Natural killer cell treated with Interleukin-12 subunit alpha and Interleukin-12 subunit beta and Interleukin-15 and Interleukin-18, amount 100 ng/mL, for 72 hours (primary cell): ENCODE results near the gene EDIL3. TPM values are rescaled to one million over a fixed set of nuclear protein-coding genes. Genes with fewer than 3 reads are reported as not detected.

Source experiments
- ATAC-seq, 2 donors: fragments of 150-1000 bp; cut with Tn5 transposase in 1 of 2; sonication (Bioruptor Pico), chemical (Tn5 transposase) in 1 of 2; 2 replicates each; pipeline ENCODE4 v1.10.0; 2021
- DNase-seq: peaks from one replicate; pipeline ENCODE4 v3.0.0; 2022; ENCODE audit warnings: low spot score
- H3K27ac Mint-ChIP-seq, 2 donors: 1 replicate in 1 of 2; 2 replicates in 1 of 2; pipeline ENCODE4 v1.8.0; 2022; ENCODE audit warnings: mixed read lengths in 2 of 2, mild to moderate bottlenecking in 1 of 2, moderate library complexity in 1 of 2
- H3K27me3 Mint-ChIP-seq, 2 donors: 1 replicate in 1 of 2; 2 replicates in 1 of 2; pipeline ENCODE4 v1.8.0; 2022; ENCODE audit warnings: mixed read lengths in 2 of 2
- H3K36me3 Mint-ChIP-seq: one replicate; pipeline ENCODE4 v1.8.0; 2022; ENCODE audit warnings: mixed read lengths
- H3K4me1 Mint-ChIP-seq, 2 donors: 1 replicate in 1 of 2; 2 replicates in 1 of 2; pipeline ENCODE4 v1.8.0; 2022; ENCODE audit warnings: low read depth in 2 of 2, mixed read lengths in 2 of 2, mild to moderate bottlenecking in 1 of 2
- H3K4me3 Mint-ChIP-seq: one replicate; pipeline ENCODE4 v1.8.0; 2022; ENCODE audit warnings: mixed read lengths
- H3K9me3 Mint-ChIP-seq: 2 replicates; pipeline ENCODE4 v1.8.0; 2022; ENCODE audit warnings: mixed read lengths
- total RNA-seq, 2 donors: library from RNA; stranded (reverse); gene quantifications; one replicate each; pipeline ENCODE4 v1.2.3, GENCODE V29; 2022

The EDIL3 gene
- total RNA-seq, 2 donors from 2014 or later = not detected

- no peaks in the 10 kb centered on the region for H3K9me3 Mint-ChIP-seq
These were observed 670 bp downstream of the EDIL3 start for GRCh38 chr5:84383816-84384603.

DNA sequence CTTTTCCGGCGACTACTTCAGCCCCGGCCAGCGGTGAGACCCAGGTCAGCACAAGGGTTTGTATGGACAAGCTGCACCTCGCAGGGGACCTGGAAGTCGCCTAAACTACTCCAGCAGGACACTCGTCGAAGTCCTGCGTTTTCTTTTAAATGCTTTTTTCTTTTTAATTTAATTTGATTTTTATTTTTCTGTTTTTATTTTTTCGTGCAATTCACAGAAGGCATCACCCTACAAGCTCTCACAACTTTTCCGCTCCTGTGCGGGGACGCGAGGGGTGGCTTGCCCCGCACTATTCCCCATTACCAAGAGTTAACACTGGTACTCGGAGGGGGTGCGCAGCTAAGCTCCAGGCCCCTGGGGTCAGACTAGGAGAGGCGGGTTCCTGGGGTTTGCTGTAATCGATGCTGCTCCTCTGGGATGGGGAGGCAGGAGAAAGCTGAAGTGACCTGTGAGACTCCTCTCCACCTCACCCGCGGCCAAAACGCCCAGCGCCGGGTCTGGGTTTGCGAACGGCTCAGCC, 1.3 kb downstream of the EDIL3 start:
- H3K9me3 Mint-ChIP-seq = no peaks in the 10 kb centered on the region
- H3K4me1 Mint-ChIP-seq = no peaks in the 10 kb centered on the region
- no peak overlapping the region for H3K27ac Mint-ChIP-seq
- H3K36me3 Mint-ChIP-seq = peaks cover 6% of the 10 kb centered on the region
- peaks cover 24 to 36% of the 10 kb centered on the region in 2 donors for H3K27me3 Mint-ChIP-seq
- no peak overlapping the region for H3K4me3 Mint-ChIP-seq
- ATAC-seq = no peak
- no peak for DNase-seq

More at GRCh38 chr5:84383816-84384603, 670 bp downstream of the EDIL3 start:
- Mint-ChIP-seq H3K4me3 (no peak overlapping the region), H3K36me3 (peaks cover 6% of the 10 kb centered on the region), H3K27ac (no peak overlapping the region), H3K27me3 (peaks cover 24 to 36% of the 10 kb centered on the region in 2 donors), H3K4me1 (no peaks in the 10 kb centered on the region)
- DNase-seq (no peak), ATAC-seq (peak in 1 of 2 donors; percentile 24)

DNA sequence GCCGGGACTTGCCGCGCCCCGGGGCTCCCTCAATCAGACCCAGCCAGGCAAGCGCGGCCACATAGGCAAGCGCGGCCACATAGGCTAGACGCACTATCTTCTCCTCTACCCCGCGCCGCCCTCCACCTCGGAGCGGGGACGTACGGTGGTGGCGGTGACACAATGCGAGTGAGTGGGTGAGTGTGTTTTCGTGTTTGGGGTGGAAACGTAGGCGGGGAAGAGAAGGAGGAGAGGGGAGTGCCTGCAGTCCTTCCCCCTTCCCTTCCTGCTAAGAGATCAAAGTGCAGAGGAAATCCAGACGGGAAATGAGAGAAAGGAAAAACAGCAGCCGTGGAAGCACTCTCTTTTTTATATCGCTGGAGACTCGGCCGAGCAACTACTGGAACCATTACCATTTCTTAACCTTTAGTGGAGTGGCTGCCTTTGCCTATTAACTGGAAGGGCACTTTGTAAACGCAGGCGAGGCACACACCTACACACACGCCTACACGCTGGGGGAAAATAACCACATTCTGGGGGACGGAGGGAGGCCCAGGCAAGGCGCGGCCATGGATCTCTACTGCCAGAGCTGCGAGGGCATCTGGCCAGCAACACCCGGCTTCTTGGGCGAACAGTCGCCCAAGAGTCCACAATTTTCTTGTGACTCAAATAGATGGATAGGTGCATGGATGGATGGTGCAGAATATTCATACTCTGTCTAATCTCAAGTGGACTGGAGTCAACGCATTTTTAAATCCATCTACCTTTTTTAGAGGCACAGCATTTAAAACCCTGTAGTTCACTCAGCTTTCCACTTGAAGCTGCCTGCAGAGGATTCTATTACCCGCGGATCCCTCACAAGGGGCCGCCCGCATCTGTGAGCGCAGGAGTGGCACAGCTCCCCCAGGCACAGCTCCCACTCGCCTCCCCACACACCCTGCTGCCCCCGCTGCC, 2.1 kb downstream of the EDIL3 start:
- H3K4me1 Mint-ChIP-seq = no peaks in the 10 kb centered on the region
- peaks cover 6% of the 10 kb centered on the region for H3K36me3 Mint-ChIP-seq
- H3K27ac Mint-ChIP-seq = no peak overlapping the region
- ATAC-seq (no peak), DNase-seq (no peak)
- H3K4me3 Mint-ChIP-seq = no peak overlapping the region
- peaks cover 24 to 36% of the 10 kb centered on the region in 2 donors for H3K27me3 Mint-ChIP-seq
- no peaks in the 10 kb centered on the region for H3K9me3 Mint-ChIP-seq

- peaks cover 6% of the 10 kb centered on the region for H3K36me3 Mint-ChIP-seq
These were observed 2.9 kb downstream of the EDIL3 start for GRCh38 chr5:84381502-84382362.

DNA sequence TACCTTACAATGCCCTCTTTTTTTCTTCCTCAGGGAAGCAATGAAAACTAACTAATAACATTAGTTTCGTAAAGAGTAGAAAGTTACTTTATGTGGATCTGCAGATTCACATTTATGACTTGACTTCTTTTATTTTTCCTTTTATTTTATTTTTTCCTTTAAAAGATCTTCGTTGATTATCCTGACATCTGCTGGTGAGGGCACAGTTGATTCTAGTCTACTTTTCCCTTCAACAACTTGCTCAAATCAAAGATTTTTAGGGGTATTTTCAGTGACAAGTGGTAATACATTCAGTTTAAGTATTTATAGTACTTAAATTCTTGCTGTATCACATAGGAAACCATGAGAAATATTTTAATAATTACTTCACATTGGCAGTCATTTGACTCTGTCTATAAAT, 4.9 kb downstream of the EDIL3 start:
- no peak for DNase-seq
- H3K36me3 Mint-ChIP-seq = no peaks in the 10 kb centered on the region
- ATAC-seq = no peak
- H3K4me1 Mint-ChIP-seq = no peaks in the 10 kb centered on the region
- no peaks in the 10 kb centered on the region for H3K9me3 Mint-ChIP-seq
- no peak overlapping the region for H3K4me3 Mint-ChIP-seq
- H3K27me3 Mint-ChIP-seq = peaks cover 14 to 23% of the 10 kb centered on the region in 2 donors
- no peak overlapping the region for H3K27ac Mint-ChIP-seq

More at GRCh38 chr5:84381502-84382362, 2.9 kb downstream of the EDIL3 start:
- no peaks in the 10 kb centered on the region for H3K4me1 Mint-ChIP-seq
- no peak overlapping the region for H3K4me3 Mint-ChIP-seq
- DNase-seq = no peak
- H3K27ac Mint-ChIP-seq = no peak overlapping the region
- ATAC-seq = no peak
- no peaks in the 10 kb centered on the region for H3K9me3 Mint-ChIP-seq
- peaks cover 24 to 36% of the 10 kb centered on the region in 2 donors for H3K27me3 Mint-ChIP-seq

DNA sequence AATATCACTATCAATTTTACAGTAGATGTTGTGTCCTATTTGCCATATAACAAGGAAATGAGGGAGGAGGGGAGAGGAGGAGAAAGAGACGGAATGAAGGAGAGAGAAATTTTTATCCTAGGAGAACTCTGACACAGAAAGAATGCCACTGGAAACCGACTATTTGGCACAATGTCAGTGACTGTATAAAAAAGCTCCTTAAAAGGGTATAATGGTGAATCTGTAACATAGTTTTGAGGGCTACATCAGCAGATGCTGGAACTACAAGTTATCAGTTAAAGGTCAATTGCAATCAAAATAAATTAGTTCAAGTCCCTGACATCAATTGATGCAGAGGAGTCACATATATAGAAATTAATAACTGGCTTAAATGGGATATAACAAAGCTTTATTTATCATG, 5.7 kb downstream of the EDIL3 start:
- no peak for ATAC-seq
- H3K27me3 Mint-ChIP-seq = peaks cover 11 to 16% of the 10 kb centered on the region in 2 donors
- H3K4me1 Mint-ChIP-seq = no peaks in the 10 kb centered on the region
- no peaks in the 10 kb centered on the region for H3K36me3 Mint-ChIP-seq
- DNase-seq = no peak
- H3K4me3 Mint-ChIP-seq = no peak overlapping the region
- H3K27ac Mint-ChIP-seq = no peak overlapping the region
- H3K9me3 Mint-ChIP-seq = no peaks in the 10 kb centered on the region

GRCh38 chr5:84378420-84378819, 6.3 kb downstream of the EDIL3 start:
- H3K27me3 Mint-ChIP-seq = peaks cover 11 to 15% of the 10 kb centered on the region in 2 donors
- H3K4me3 Mint-ChIP-seq = no peak overlapping the region
- H3K27ac Mint-ChIP-seq = no peak overlapping the region
- no peaks in the 10 kb centered on the region for H3K36me3 Mint-ChIP-seq
- ATAC-seq (no peak), DNase-seq (no peak)
- no peaks in the 10 kb centered on the region for H3K4me1 Mint-ChIP-seq
- H3K9me3 Mint-ChIP-seq = no peaks in the 10 kb centered on the region

- no peak for DNase-seq
- H3K27me3 Mint-ChIP-seq = no peaks in the 10 kb centered on the region
- H3K36me3 Mint-ChIP-seq = no peaks in the 10 kb centered on the region
These were observed 8.3 kb downstream of the EDIL3 start for GRCh38 chr5:84376346-84376745.

DNA sequence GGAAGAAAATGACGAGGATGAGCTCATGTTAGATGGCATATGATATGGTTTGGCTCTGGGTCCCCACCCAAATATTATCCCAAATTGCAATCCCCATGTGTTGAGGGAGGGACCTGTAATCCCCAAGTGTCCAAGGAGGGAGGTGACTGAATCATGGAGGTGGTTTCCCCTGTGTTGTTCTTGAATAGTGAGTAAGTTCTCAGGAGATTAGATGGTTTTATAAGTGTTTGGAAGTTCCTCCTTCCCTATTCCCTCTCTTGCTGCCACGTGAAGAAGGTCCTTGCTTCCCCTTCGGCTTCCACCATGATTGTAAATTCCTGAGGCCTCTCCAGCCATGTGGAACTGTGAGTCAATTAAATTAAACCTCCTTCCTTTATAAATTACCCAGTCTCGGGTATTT, 10.1 kb downstream of the EDIL3 start:
- no peak for DNase-seq
- H3K27me3 Mint-ChIP-seq = no peaks in the 10 kb centered on the region
- no peak overlapping the region for H3K27ac Mint-ChIP-seq
- no peaks in the 10 kb centered on the region for H3K4me1 Mint-ChIP-seq
- ATAC-seq = no peak
- H3K9me3 Mint-ChIP-seq = peaks cover 3% of the 10 kb centered on the region
- no peak overlapping the region for H3K4me3 Mint-ChIP-seq
- no peaks in the 10 kb centered on the region for H3K36me3 Mint-ChIP-seq

More at GRCh38 chr5:84376346-84376745, 8.3 kb downstream of the EDIL3 start:
- H3K4me3 Mint-ChIP-seq = no peak overlapping the region
- ATAC-seq = no peak
- H3K4me1 Mint-ChIP-seq = no peaks in the 10 kb centered on the region
- no peak overlapping the region for H3K27ac Mint-ChIP-seq
- H3K9me3 Mint-ChIP-seq = peaks cover 3% of the 10 kb centered on the region

DNA sequence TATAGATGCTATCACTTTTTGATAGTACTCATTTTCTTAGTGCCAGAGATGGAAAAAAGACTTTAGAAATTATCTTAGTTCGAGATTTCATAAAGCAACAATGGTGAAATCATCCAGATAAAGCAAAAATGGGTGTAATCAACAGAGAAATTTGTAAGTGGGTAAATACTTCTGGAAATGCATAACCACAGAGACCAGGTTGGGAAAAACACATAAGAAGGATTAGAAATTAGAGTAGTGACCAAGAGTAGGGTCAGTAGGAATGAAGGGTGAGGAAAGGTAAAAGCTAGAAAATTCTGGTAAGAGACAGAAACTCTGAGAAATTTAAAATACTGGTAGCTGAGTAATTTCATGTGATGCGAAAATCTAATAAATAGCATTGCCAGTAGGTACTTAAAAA, 11.2 kb downstream of the EDIL3 start:
- Mint-ChIP-seq H3K36me3 (no peaks in the 10 kb centered on the region), H3K27me3 (no peaks in the 10 kb centered on the region), H3K9me3 (peaks cover 3% of the 10 kb centered on the region), H3K4me1 (no peaks in the 10 kb centered on the region), H3K27ac (no peak overlapping the region), H3K4me3 (no peak overlapping the region)
- DNase-seq = no peak
- no peak for ATAC-seq

DNA sequence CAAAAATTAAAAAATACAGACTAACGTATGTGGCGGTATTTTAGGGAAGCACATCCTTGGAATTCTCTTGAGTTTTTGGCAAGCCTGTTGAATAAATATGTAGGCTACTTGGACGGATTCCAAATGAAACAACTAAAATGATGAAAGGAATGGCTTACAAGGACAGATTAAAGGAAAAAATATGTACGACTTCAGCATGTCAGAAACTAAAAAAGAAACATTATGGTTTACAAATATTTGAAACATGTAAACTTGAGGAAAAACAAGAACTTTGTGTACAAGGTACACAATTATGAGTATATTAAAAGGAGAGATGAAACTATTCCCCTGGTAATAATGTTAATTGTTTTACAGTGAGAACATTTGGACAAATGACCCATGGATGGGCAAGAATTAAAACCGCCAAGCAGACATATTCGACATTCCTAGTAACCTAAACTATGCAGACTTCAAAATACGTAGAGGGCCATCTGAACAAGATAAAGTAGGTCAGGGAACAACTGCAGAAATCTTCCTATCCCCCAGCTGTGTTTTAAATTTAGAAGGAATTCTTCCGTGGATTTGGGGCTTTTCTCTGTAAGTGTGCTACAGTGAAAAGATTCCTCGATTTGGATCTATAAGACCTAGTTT, 12.5 kb downstream of the EDIL3 start:
- DNase-seq = no peak
- ATAC-seq = no peak
- Mint-ChIP-seq H3K36me3 (no peaks in the 10 kb centered on the region), H3K27ac (no peak overlapping the region), H3K27me3 (no peaks in the 10 kb centered on the region), H3K9me3 (peaks cover 6% of the 10 kb centered on the region), H3K4me3 (no peak overlapping the region), H3K4me1 (no peaks in the 10 kb centered on the region)

- H3K4me3 Mint-ChIP-seq = no peak overlapping the region
- ATAC-seq = no peak
- H3K4me1 Mint-ChIP-seq = no peaks in the 10 kb centered on the region
These were observed 14.5 kb downstream of the EDIL3 start for GRCh38 chr5:84370176-84370575.

GRCh38 chr5:84364043-84364442, 20.6 kb downstream of the EDIL3 start:
- Mint-ChIP-seq H3K9me3 (peaks cover 7% of the 10 kb centered on the region), H3K36me3 (no peaks in the 10 kb centered on the region), H3K4me3 (no peak overlapping the region), H3K4me1 (no peaks in the 10 kb centered on the region), H3K27ac (no peak overlapping the region), H3K27me3 (no peaks in the 10 kb centered on the region)
- no peak for DNase-seq
- ATAC-seq = no peak

More at GRCh38 chr5:84370176-84370575, 14.5 kb downstream of the EDIL3 start:
- DNase-seq = no peak
- H3K27me3 Mint-ChIP-seq = no peaks in the 10 kb centered on the region
- H3K36me3 Mint-ChIP-seq = no peaks in the 10 kb centered on the region
- peaks cover 6% of the 10 kb centered on the region for H3K9me3 Mint-ChIP-seq
- H3K27ac Mint-ChIP-seq = no peak overlapping the region
